GM18520 (cell line): ENCODE results near the gene ZSCAN30.
A peak's percentile ranks its signal among the peaks of the same experiment; 100 is the strongest.

ENCODE experiments used
- ATAC-seq: cut with Tn5 transposase; IDR thresholded peaks from one replicate; pipeline ENCODE4 v1.9.1; 2021; ENCODE audit not compliant: unreplicated experiment

The ZSCAN30 gene

GRCh38 chr18:35282353-35282752, 7.7 kb downstream of the ZSCAN30 start:
- no peak for ATAC-seq

GRCh38 chr18:35278969-35279368, 11.1 kb downstream of the ZSCAN30 start:
- no peak for ATAC-seq

- no peak for ATAC-seq
Observed at GRCh38 chr18:35278085-35278484, 11.9 kb downstream of the ZSCAN30 start.

- ATAC-seq, result no peak
Observed at GRCh38 chr18:35277633-35278032, 12.4 kb downstream of the ZSCAN30 start.

GRCh38 chr18:35276267-35276666, 13.8 kb downstream of the ZSCAN30 start:
- no peak for ATAC-seq

GRCh38 chr18:35271656-35272055, 18.4 kb downstream of the ZSCAN30 start:
- no peak for ATAC-seq

GRCh38 chr18:35268821-35269220, 21.2 kb downstream of the ZSCAN30 start:
- no peak for ATAC-seq

GRCh38 chr18:35267809-35268208, 22.2 kb downstream of the ZSCAN30 start:
- no peak for ATAC-seq

- ATAC-seq, result no peak
Observed at GRCh38 chr18:35267161-35267651, 22.8 kb downstream of the ZSCAN30 start.

- no peak for ATAC-seq
Observed at GRCh38 chr18:35264409-35264808, 25.6 kb downstream of the ZSCAN30 start.

GRCh38 chr18:35256947-35257346, 33.1 kb downstream of the ZSCAN30 start:
- no peak for ATAC-seq

GRCh38 chr18:35253655-35254287, 36.3 kb downstream of the ZSCAN30 start:
- no peak for ATAC-seq

- no peak for ATAC-seq
Observed at GRCh38 chr18:35252466-35252865, 37.6 kb downstream of the ZSCAN30 start.

GRCh38 chr18:35248429-35248828, 41.6 kb downstream of the ZSCAN30 start:
- no peak for ATAC-seq

- ATAC-seq, result no peak
Observed at GRCh38 chr18:35247412-35248249, 42.4 kb downstream of the ZSCAN30 start.

GRCh38 chr18:35246831-35247230, 43.2 kb downstream of the ZSCAN30 start:
- no peak for ATAC-seq

- no peak for ATAC-seq
Observed at GRCh38 chr18:35245719-35246317, 44.2 kb downstream of the ZSCAN30 start.

- no peak for ATAC-seq
Observed at GRCh38 chr18:35244671-35245070, 45.4 kb downstream of the ZSCAN30 start.

GRCh38 chr18:35242426-35242825, 47.6 kb downstream of the ZSCAN30 start:
- ATAC-seq, result no peak

- ATAC-seq, result no peak
Observed at GRCh38 chr18:35241448-35241804, 48.6 kb downstream of the ZSCAN30 start.

- ATAC-seq, result peak; percentile 98
Observed at GRCh38 chr18:35240664-35241447, 49.2 kb downstream of the ZSCAN30 start, which contains the start of gene ZNF397. Gene ZNF397, plus strand, starts transcription at chr18:35241034. Its CDS starts 1,437 bp downstream, at chr18:35242471.
